Measurements from ENCODE around the gene RASAL3.
"Not testable (repeated sequence)": the region's sequence is repeated elsewhere in the genome, so short reads cannot be mapped to it uniquely, and the experiment has no call there.

Gene RASAL3

GRCh38 chr19:15422296-15423075, 41.9 kb downstream of the RASAL3 start:
- H3K27ac ChIP-seq (ENCODE audit: low read depth, low read length), result no peak overlapping the region
- 92% methylated on average over 22 of the region's 22 CpGs for WGBS
- no peaks in the 10 kb centered on the region for H3K27me3 ChIP-seq (ENCODE audit: insufficient read depth, low read length)
- peaks cover 47% of the 10 kb centered on the region for H3K36me3 ChIP-seq (ENCODE audit: insufficient read depth, low read length)
- no peak overlapping the region for H3K4me3 ChIP-seq (ENCODE audit: low read length)
- H3K9me3 ChIP-seq (ENCODE audit: insufficient read depth, low read depth, low read length), result 0 out of 2 replicates have a peak, but pooled peaks cover 3% of the 10 kb centered on the region
- H3K4me1 ChIP-seq (ENCODE audit: insufficient read depth, low read length), result peaks cover 4% of the 10 kb centered on the region; the same call in 1 of the 2 replicates
- H3K9ac ChIP-seq (ENCODE audit: low read depth, low read length), result no peak overlapping the region

- H3K27me3 ChIP-seq (ENCODE audit: insufficient read depth, low read length), result no peaks in the 10 kb centered on the region
- H3K4me3 ChIP-seq (ENCODE audit: low read length), result no peak overlapping the region
- no peak overlapping the region for H3K27ac ChIP-seq (ENCODE audit: low read depth, low read length)
- no peak overlapping the region for H3K9ac ChIP-seq (ENCODE audit: low read depth, low read length)
- peaks cover 4% of the 10 kb centered on the region; the same call in 1 of the 2 replicates for H3K4me1 ChIP-seq (ENCODE audit: insufficient read depth, low read length)
- WGBS, result 95% methylated on average over 12 of the region's 15 CpGs
- H3K9me3 ChIP-seq (ENCODE audit: insufficient read depth, low read depth, low read length), result 0 out of 2 replicates have a peak, but pooled peaks cover 3% of the 10 kb centered on the region
- H3K36me3 ChIP-seq (ENCODE audit: insufficient read depth, low read length), result peaks cover 41% of the 10 kb centered on the region
Observed at GRCh38 chr19:15421721-15422260, 42.6 kb downstream of the RASAL3 start.

GRCh38 chr19:15421136-15421695, 43.1 kb downstream of the RASAL3 start:
- Histone ChIP-seq H3K9me3 (ENCODE audit: insufficient read depth, low read depth, low read length) (0 out of 2 replicates have a peak, but pooled peaks cover 3% of the 10 kb centered on the region), H3K4me3 (ENCODE audit: low read length) (no peak overlapping the region), H3K27ac (ENCODE audit: low read depth, low read length) (no peak overlapping the region), H3K9ac (ENCODE audit: low read depth, low read length) (no peak overlapping the region), H3K27me3 (ENCODE audit: insufficient read depth, low read length) (no peaks in the 10 kb centered on the region), H3K4me1 (ENCODE audit: insufficient read depth, low read length) (peaks cover 4% of the 10 kb centered on the region; the same call in 1 of the 2 replicates), H3K36me3 (ENCODE audit: insufficient read depth, low read length) (peaks cover 39% of the 10 kb centered on the region)
- 93% methylated on average over 12 of the region's 12 CpGs for WGBS

GRCh38 chr19:15419413-15420025, 44.8 kb downstream of the RASAL3 start:
- 65% methylated on average over 14 of the region's 16 CpGs for WGBS
- peak overlapping the region; percentile 37 for H3K4me3 ChIP-seq (ENCODE audit: low read length)

GRCh38 chr19:15418579-15419412, 45.5 kb downstream of the RASAL3 start, which contains the start of gene AKAP8L:
TSS of gene AKAP8L (minus strand) at chr19:15418988. CDS start at chr19:15418923, 65 bp downstream.
- Histone ChIP-seq H3K27ac (ENCODE audit: low read depth, low read length) (peak within 1 kb of the TSS; percentile 90), H3K4me3 (ENCODE audit: low read length) (peak within 1 kb of the TSS; percentile 96), H3K27me3 (ENCODE audit: insufficient read depth, low read length) (no peaks in the 10 kb centered on the region), H3K9ac (ENCODE audit: low read depth, low read length) (peak within 1 kb of the TSS; percentile 98), H3K36me3 (ENCODE audit: insufficient read depth, low read length) (peaks cover 32% of the 10 kb centered on the region), H3K4me1 (ENCODE audit: insufficient read depth, low read length) (peaks cover 4% of the 10 kb centered on the region; the same call in 1 of the 2 replicates), H3K9me3 (ENCODE audit: insufficient read depth, low read depth, low read length) (0 out of 2 replicates have a peak, but pooled peaks cover 3% of the 10 kb centered on the region)
- WGBS, result under 1% methylated on average over 61 of the region's 61 CpGs

More at GRCh38 chr19:15419413-15420025, 44.8 kb downstream of the RASAL3 start:
- Histone ChIP-seq H3K4me1 (ENCODE audit: insufficient read depth, low read length) (peaks cover 4% of the 10 kb centered on the region; the same call in 1 of the 2 replicates), H3K9ac (ENCODE audit: low read depth, low read length) (no peak overlapping the region), H3K9me3 (ENCODE audit: insufficient read depth, low read depth, low read length) (0 out of 2 replicates have a peak, but pooled peaks cover 3% of the 10 kb centered on the region), H3K27me3 (ENCODE audit: insufficient read depth, low read length) (no peaks in the 10 kb centered on the region), H3K27ac (ENCODE audit: low read depth, low read length) (no peak overlapping the region), H3K36me3 (ENCODE audit: insufficient read depth, low read length) (peaks cover 38% of the 10 kb centered on the region)

GRCh38 chr19:15418231-15418578, 46.1 kb downstream of the RASAL3 start:
- Histone ChIP-seq H3K4me1 (ENCODE audit: insufficient read depth, low read length) (peaks cover 7% of the 10 kb centered on the region; the same call in 1 of the 2 replicates), H3K27ac (ENCODE audit: low read depth, low read length) (peak overlapping the region; percentile 90)
- 1% methylated on average over 16 of the region's 16 CpGs for WGBS

GRCh38 chr19:15417699-15418098, 46.6 kb downstream of the RASAL3 start:
- H3K4me3 ChIP-seq (ENCODE audit: low read length), result peak overlapping the region; percentile 96
- peak overlapping the region; percentile 98 for H3K9ac ChIP-seq (ENCODE audit: low read depth, low read length)
- no peak overlapping the region for H3K27ac ChIP-seq (ENCODE audit: low read depth, low read length)
- no peaks in the 10 kb centered on the region for H3K9me3 ChIP-seq (ENCODE audit: insufficient read depth, low read depth, low read length)
- 38% methylated on average over 9 of the region's 9 CpGs for WGBS
- peaks cover 7% of the 10 kb centered on the region; the same call in 1 of the 2 replicates for H3K4me1 ChIP-seq (ENCODE audit: insufficient read depth, low read length)
- H3K36me3 ChIP-seq (ENCODE audit: insufficient read depth, low read length), result peaks cover 21% of the 10 kb centered on the region
- H3K27me3 ChIP-seq (ENCODE audit: insufficient read depth, low read length), result no peaks in the 10 kb centered on the region

More at GRCh38 chr19:15418231-15418578, 46.1 kb downstream of the RASAL3 start:
- no peaks in the 10 kb centered on the region for H3K9me3 ChIP-seq (ENCODE audit: insufficient read depth, low read depth, low read length)
- peaks cover 26% of the 10 kb centered on the region for H3K36me3 ChIP-seq (ENCODE audit: insufficient read depth, low read length)
- peak overlapping the region; percentile 96 for H3K4me3 ChIP-seq (ENCODE audit: low read length)
- no peaks in the 10 kb centered on the region for H3K27me3 ChIP-seq (ENCODE audit: insufficient read depth, low read length)
- peak overlapping the region; percentile 98 for H3K9ac ChIP-seq (ENCODE audit: low read depth, low read length)

GRCh38 chr19:15412832-15413231, 51.5 kb downstream of the RASAL3 start:
- H3K9ac ChIP-seq (ENCODE audit: low read depth, low read length), result no peak overlapping the region
- H3K27ac ChIP-seq (ENCODE audit: low read depth, low read length), result no peak overlapping the region
- peaks cover 35% of the 10 kb centered on the region for H3K36me3 ChIP-seq (ENCODE audit: insufficient read depth, low read length)

GRCh38 chr19:15411351-15411750, 53.0 kb downstream of the RASAL3 start:
- 92% methylated on average over 2 of the region's 2 CpGs for WGBS
- not testable (repeated sequence) for H3K27me3 ChIP-seq (ENCODE audit: insufficient read depth, low read length); H3K9ac ChIP-seq (ENCODE audit: low read depth, low read length); H3K9me3 ChIP-seq (ENCODE audit: insufficient read depth, low read depth, low read length); H3K4me1 ChIP-seq (ENCODE audit: insufficient read depth, low read length); H3K27ac ChIP-seq (ENCODE audit: low read depth, low read length); H3K4me3 ChIP-seq (ENCODE audit: low read length)
- peaks cover 44% of the 10 kb centered on the region for H3K36me3 ChIP-seq (ENCODE audit: insufficient read depth, low read length)

More at GRCh38 chr19:15412832-15413231, 51.5 kb downstream of the RASAL3 start:
- Histone ChIP-seq H3K27me3 (ENCODE audit: insufficient read depth, low read length) (no peaks in the 10 kb centered on the region), H3K4me3 (ENCODE audit: low read length) (no peak overlapping the region), H3K9me3 (ENCODE audit: insufficient read depth, low read depth, low read length) (no peaks in the 10 kb centered on the region), H3K4me1 (ENCODE audit: insufficient read depth, low read length) (0 out of 2 replicates have a peak, but pooled peaks cover 4% of the 10 kb centered on the region)
- WGBS, result 93% methylated on average over 4 of the region's 4 CpGs

- Histone ChIP-seq H3K9ac (ENCODE audit: low read depth, low read length) (no peak overlapping the region; the same call in 1 of the 2 replicates), H3K36me3 (ENCODE audit: insufficient read depth, low read length) (peaks cover 72% of the 10 kb centered on the region)
Observed at GRCh38 chr19:15404780-15405211, 59.5 kb downstream of the RASAL3 start.

More at GRCh38 chr19:15404780-15405211, 59.5 kb downstream of the RASAL3 start:
- Histone ChIP-seq H3K27ac (ENCODE audit: low read depth, low read length) (no peak overlapping the region), H3K4me3 (ENCODE audit: low read length) (no peak overlapping the region), H3K4me1 (ENCODE audit: insufficient read depth, low read length) (no peaks in the 10 kb centered on the region), H3K27me3 (ENCODE audit: insufficient read depth, low read length) (no peaks in the 10 kb centered on the region), H3K9me3 (ENCODE audit: insufficient read depth, low read depth, low read length) (no peaks in the 10 kb centered on the region)
- 93% methylated on average over 3 of the region's 3 CpGs for WGBS

Measured in HUES64 (cell line).